ENCODE measurements around the gene OR52N1.

DNA sequence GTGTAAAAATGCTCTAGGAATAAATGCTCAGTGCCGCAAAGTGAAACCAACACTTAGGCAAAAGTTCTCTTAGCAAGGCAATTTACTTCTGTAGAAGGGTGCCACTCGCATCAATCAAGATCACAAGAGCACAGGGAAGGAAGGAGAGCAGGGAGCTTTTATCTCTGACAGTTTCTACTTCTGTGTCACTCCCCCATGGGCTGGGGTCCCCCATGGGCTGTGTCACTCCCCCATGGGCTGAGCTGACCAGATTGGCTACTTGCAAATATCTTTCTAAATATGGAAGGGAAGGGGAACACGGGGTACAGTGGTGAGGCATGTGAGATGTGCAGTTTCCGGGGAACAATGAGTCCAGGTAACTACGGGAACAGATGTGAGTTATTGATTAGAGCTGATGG, 18.1 kb upstream of the OR52N1 start:
- no peak for TF ChIP-seq POLR2A (IDR thresholded peaks at IDR 0.05; ENCODE audit: low read depth, low read length)
- TF ChIP-seq POLR2AphosphoS5 (IDR thresholded peaks at IDR 0.05; ENCODE audit: low read depth, low read length): no peak
